Activated CD8-positive, alpha-beta T cell treated with anti-CD3 and anti-CD28 coated beads for 36 hours (primary cell): ENCODE results near the gene TXN. TPM values are rescaled to one million over a fixed set of nuclear protein-coding genes. Genes with fewer than 3 reads are reported as not detected.

ENCODE experiments used
- ATAC-seq: fragments of 200-7000 bp; cut with Tn5 transposase; one replicate; pipeline ENCODE4 v1.10.0; 2021; ENCODE audit warnings: mild to moderate bottlenecking, moderate library complexity
- CTCF ChIA-PET: fragments of 350-600 bp; sonication (Branson Sonifier 250); formaldehyde crosslinking; loops from one replicate; lab custom pipeline; 2021; ENCODE audit warnings: antibody characterized with exemption; lab: Charles Lee
- POLR2A ChIA-PET: fragments of 350-600 bp; sonication (Branson Sonifier 250); formaldehyde crosslinking; loops from one replicate; lab custom pipeline; 2021; ENCODE audit warnings: antibody characterized with exemption; lab: Charles Lee
- DNase-seq: peaks from one replicate; pipeline ENCODE4 v3.0.0-alpha.2; 2020
- H3K27ac Mint-ChIP-seq: one replicate; pipeline ENCODE4 v1.8.0; 2021; ENCODE audit warnings: mild to moderate bottlenecking, mixed read lengths
- H3K27me3 Mint-ChIP-seq: one replicate; pipeline ENCODE4 v1.8.0; 2021; ENCODE audit warnings: mixed read lengths
- H3K36me3 Mint-ChIP-seq: one replicate; pipeline ENCODE4 v1.8.0; 2021; ENCODE audit warnings: low read depth, mixed read lengths
- H3K4me1 Mint-ChIP-seq: one replicate; pipeline ENCODE4 v1.8.0; 2021; ENCODE audit warnings: low read depth, mixed read lengths
- H3K4me3 Mint-ChIP-seq: one replicate; pipeline ENCODE4 v1.8.0; 2021; ENCODE audit warnings: mild to moderate bottlenecking, moderate library complexity, mixed read lengths
- H3K9me3 Mint-ChIP-seq: one replicate; pipeline ENCODE4 v1.8.0; 2021; ENCODE audit warnings: mixed read lengths
- intact Hi-C: fragments of 100-400 bp; cut with micrococcal nuclease; formaldehyde crosslinking; loops from one replicate; pipeline ENCODE4 v1.10.0; 2022
- total RNA-seq, 2 experiments: library from RNA; stranded (reverse); gene quantifications; one replicate each; pipeline ENCODE4 v1.2.3, GENCODE V29; 2021
- TF ChIP-seq, protein P1 (sequence below): fragments of 200-600 bp; IDR thresholded peaks from one replicate; pipeline ENCODE4 v1.8.0; 2022; ENCODE audit warnings: antibody characterized with exemption, mild to moderate bottlenecking

The TXN gene
- total RNA-seq, 2 experiments from 2014 or later: 398 to 407 TPM

DNA sequence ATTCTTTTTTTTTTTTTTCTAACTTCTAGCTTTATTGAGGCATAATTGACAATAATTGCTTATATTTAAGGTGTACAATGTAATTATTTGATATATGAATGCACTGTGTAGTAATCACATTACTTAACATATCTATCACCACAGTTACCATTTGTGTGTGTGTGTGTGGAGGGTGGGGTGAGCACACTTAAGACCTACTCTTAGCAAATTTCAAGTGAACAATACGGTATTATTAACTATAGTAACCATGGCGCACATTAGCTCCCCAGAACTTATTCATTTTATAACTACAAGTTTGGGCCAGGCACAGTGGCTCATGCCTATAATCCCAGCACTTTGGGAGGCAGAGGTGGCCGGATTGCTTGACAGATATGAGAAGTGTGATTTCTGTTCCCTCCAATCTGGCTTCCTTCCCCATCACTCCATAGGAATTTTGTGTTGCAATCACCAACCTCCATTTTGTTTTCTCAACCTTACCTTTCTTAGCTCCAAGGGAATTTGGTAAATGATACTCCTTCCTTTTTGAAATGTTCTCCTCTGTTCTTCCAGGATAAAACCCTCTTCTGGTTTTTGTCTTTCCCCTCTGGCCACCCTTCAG lies 14.9 kb downstream of the TXN start:
- intact Hi-C loops: no loop called here
- ATAC-seq (no peak), DNase-seq (no peak)
- Mint-ChIP-seq H3K36me3 (peaks cover 28% of the 10 kb centered on the region), H3K4me3 (no peak overlapping the region), H3K9me3 (no peaks in the 10 kb centered on the region), H3K27me3 (no peaks in the 10 kb centered on the region), H3K4me1 (no peaks in the 10 kb centered on the region), H3K27ac (no peak overlapping the region)
- TF ChIP-seq, protein P1, sequence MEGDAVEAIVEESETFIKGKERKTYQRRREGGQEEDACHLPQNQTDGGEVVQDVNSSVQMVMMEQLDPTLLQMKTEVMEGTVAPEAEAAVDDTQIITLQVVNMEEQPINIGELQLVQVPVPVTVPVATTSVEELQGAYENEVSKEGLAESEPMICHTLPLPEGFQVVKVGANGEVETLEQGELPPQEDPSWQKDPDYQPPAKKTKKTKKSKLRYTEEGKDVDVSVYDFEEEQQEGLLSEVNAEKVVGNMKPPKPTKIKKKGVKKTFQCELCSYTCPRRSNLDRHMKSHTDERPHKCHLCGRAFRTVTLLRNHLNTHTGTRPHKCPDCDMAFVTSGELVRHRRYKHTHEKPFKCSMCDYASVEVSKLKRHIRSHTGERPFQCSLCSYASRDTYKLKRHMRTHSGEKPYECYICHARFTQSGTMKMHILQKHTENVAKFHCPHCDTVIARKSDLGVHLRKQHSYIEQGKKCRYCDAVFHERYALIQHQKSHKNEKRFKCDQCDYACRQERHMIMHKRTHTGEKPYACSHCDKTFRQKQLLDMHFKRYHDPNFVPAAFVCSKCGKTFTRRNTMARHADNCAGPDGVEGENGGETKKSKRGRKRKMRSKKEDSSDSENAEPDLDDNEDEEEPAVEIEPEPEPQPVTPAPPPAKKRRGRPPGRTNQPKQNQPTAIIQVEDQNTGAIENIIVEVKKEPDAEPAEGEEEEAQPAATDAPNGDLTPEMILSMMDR: no peak
- POLR2A ChIA-PET: interaction anchor here (1.0 to 3.2 kb wide), 3 partner anchors 15 to 27 kb away, joined by 3 to 10 read pairs (median 3); partner anchors contain the start of gene TXN
- CTCF ChIA-PET: interaction anchor here (0.6 kb wide), 1 partner anchor 23 kb away, joined by 4 read pairs; no protein-coding TSS in a partner anchor

DNA sequence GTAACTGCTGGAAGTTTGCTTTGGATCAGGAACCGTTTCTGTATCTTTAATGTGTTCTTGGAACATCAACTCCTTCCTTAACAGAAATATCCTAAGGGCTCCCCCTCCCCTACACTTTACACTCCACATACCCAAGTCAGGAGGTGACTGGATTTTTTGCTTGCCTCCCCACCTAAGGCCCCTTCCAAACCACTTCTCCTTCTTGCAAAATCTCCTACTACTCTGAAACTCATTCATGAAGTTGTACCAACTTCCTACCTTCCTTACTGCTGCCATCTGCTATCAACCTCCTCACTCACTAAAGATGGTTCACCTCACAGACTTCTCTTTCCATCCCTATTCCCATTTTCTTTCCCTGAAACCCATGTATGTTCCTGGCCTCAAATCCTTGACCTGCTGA lies 16.1 kb downstream of the TXN start:
- H3K27ac Mint-ChIP-seq: no peak overlapping the region
- TF ChIP-seq, protein P1: no peak
- POLR2A ChIA-PET: no interaction called here
- H3K36me3 Mint-ChIP-seq: peaks cover 22% of the 10 kb centered on the region
- CTCF ChIA-PET: interaction anchor here (2.1 kb wide), 1 partner anchor 22 kb away, joined by 7 read pairs; no protein-coding TSS in a partner anchor
- intact Hi-C loops: no loop called here
- no peaks in the 10 kb centered on the region for H3K4me1 Mint-ChIP-seq
- no peaks in the 10 kb centered on the region for H3K27me3 Mint-ChIP-seq
- ATAC-seq (no peak), DNase-seq (no peak)
- no peaks in the 10 kb centered on the region for H3K9me3 Mint-ChIP-seq
- H3K4me3 Mint-ChIP-seq: no peak overlapping the region

DNA sequence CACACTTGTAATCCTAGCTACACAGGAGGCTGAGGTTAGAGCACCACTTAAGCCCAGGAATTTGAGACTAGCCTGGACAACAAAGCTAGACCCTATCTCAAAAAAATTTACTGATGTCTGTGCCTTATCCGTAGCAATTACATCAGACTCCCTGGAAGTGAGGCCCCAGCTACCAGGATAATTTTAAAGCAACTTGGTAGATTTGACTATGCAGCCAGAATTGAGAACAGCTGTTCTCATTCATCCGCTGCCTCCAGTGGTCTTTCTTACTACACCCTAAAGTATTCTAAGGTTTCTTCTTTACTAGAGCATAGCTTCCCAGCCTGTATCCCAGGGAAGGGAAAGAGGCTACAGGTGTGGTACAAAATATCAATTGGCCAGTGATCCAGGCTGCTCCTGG lies 28.0 kb downstream of the TXN start:
- H3K36me3 Mint-ChIP-seq: no peaks in the 10 kb centered on the region
- no peaks in the 10 kb centered on the region for H3K9me3 Mint-ChIP-seq
- CTCF ChIA-PET: no interaction called here
- peaks cover 5% of the 10 kb centered on the region for H3K27me3 Mint-ChIP-seq
- H3K27ac Mint-ChIP-seq: no peak overlapping the region
- ATAC-seq (no peak), DNase-seq (no peak)
- TF ChIP-seq, protein P1: no peak
- POLR2A ChIA-PET: no interaction called here
- no peak overlapping the region for H3K4me3 Mint-ChIP-seq
- no peaks in the 10 kb centered on the region for H3K4me1 Mint-ChIP-seq
- intact Hi-C loops: no loop called here

DNA sequence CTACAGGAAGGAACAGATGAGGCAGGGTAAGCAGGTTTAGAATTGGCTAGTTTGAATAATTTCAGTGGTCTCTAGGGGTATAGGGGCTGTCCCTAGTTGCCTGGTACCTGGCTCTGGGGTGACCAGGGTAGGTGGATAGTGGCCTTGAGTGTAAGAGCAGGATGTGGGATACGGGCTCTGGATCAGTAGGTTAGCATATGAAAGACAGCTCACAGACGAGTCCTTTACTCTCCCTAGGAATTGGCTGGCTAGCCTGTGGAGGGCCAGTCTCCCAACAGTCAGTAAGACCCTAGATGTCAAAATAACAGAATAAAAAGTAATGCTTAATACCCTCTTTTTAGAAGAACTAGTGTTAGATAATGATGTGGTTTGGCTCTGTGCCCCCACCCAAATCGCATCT lies 31.7 kb downstream of the TXN start:
- no peaks in the 10 kb centered on the region for H3K9me3 Mint-ChIP-seq
- peaks cover 5% of the 10 kb centered on the region for H3K27me3 Mint-ChIP-seq
- CTCF ChIA-PET: no interaction called here
- DNase-seq (no peak), ATAC-seq (no peak)
- H3K27ac Mint-ChIP-seq: no peak overlapping the region
- POLR2A ChIA-PET: no interaction called here
- H3K4me1 Mint-ChIP-seq: no peaks in the 10 kb centered on the region
- intact Hi-C loops: no loop called here
- H3K4me3 Mint-ChIP-seq: no peak overlapping the region
- TF ChIP-seq, protein P1: no peak
- H3K36me3 Mint-ChIP-seq: no peaks in the 10 kb centered on the region

DNA sequence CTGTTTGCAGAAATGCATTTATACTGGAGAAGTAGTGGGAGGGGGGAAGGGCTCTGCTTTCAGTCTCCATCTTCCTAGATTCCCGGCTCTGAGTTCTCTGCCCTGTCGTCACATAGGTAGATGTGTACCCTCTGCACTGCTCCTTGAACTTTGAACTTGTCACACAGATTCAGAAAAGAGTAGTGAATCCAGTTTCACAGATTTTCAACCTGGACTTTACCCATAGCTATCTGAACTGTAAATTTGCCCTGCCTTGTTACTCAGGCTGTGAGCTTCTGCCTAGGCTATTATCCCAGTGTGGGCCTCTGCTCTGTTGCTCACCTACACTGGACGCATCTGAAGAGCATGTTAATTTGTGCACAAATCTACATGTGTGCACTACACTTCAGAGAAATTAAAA lies 35.5 kb downstream of the TXN start:
- no peak for ATAC-seq
- no peak overlapping the region for H3K27ac Mint-ChIP-seq
- ChIA-PET POLR2A (no interaction called here), CTCF (interaction anchor here (7.3 kb wide), 1 partner anchor 37 kb away, joined by 41 read pairs; no protein-coding TSS in a partner anchor)
- H3K4me1 Mint-ChIP-seq: no peaks in the 10 kb centered on the region
- no peak overlapping the region for H3K4me3 Mint-ChIP-seq
- intact Hi-C loops: no loop called here
- DNase-seq: no peak
- no peaks in the 10 kb centered on the region for H3K36me3 Mint-ChIP-seq
- H3K27me3 Mint-ChIP-seq: peaks cover 6% of the 10 kb centered on the region
- H3K9me3 Mint-ChIP-seq: no peaks in the 10 kb centered on the region
- TF ChIP-seq, protein P1: no peak
